GM12878 (cell line): Measurements from ENCODE around the gene ATP6V0E2. TPM values are rescaled to one million over a fixed set of nuclear protein-coding genes. Genes with fewer than 3 reads are reported as not detected.

Source experiments
- ATAC-seq: fragments of 200-7000 bp; cut with Tn5 transposase; 3 replicates; pipeline ENCODE4 v1.9.1; 2020; ENCODE audit warnings: mild to moderate bottlenecking, moderate library complexity
- BruUV-seq: library from RNA; stranded (reverse); fragments of 400-500 nt; replicated peaks from 2 replicates; lab custom pipeline; 2021; lab: Mats Ljungman, UMichigan
- CTCF ChIA-PET: fragments of 300-600 bp; sonication (Branson Sonifier 250); formaldehyde crosslinking; extraction: SDS; loops from one replicate; lab custom pipeline; 2021; ENCODE audit warnings: inconsistent platforms; lab: Yijun Ruan, JAX
- POLR2A ChIA-PET: fragments of 350-600 bp; formaldehyde crosslinking; extraction: SDS; loops from one replicate; lab custom pipeline; 2021; ENCODE audit warnings: inconsistent platforms; lab: Charles Lee
- RAD21 ChIA-PET: fragments of 300-600 bp; sonication (Branson Sonifier 250); formaldehyde crosslinking; loops from one replicate; lab custom pipeline; 2023; ENCODE audit warnings: antibody characterized with exemption; ENCODE audit not compliant: unreplicated experiment; lab: Charles Lee
- SMC1A ChIA-PET: fragments of 300-600 bp; sonication (Branson Sonifier 250); formaldehyde crosslinking; loops from one replicate; lab custom pipeline; 2023; ENCODE audit not compliant: unreplicated experiment, uncharacterized antibody; lab: Charles Lee
- DNase-seq: peaks from one replicate; pipeline ENCODE4 v3.0.0-alpha.2; 2011; ENCODE audit warnings: low read depth, low spot score
- FAIRE-seq: peaks from 3 replicates; lab custom pipeline; 2011; peaks lifted over from hg19 to GRCh38; lab: Jason Lieb, UNC
- H2AFZ ChIP-seq: 2 replicates; pipeline ENCODE4 v1.6.0; 2011; ENCODE audit warnings: low read depth, low read length, control low read depth; ENCODE audit not compliant: control insufficient read depth
- H3K27ac ChIP-seq: 2 replicates; pipeline ENCODE4 v1.5.1; 2011; ENCODE audit warnings: control low read depth; ENCODE audit not compliant: control insufficient read depth, insufficient read depth
- H3K27me3 ChIP-seq, 2 experiments: replicated peaks in 1 of 2; 2 replicates each; pipeline versions ENCODE4 v1.6.0 to v1.6.1; 2011; ENCODE audit warnings: low read length in 1 of 2; ENCODE audit not compliant: control insufficient read depth in 2 of 2, insufficient read depth in 2 of 2
- H3K36me3 ChIP-seq, 2 experiments: 2 replicates each; pipeline ENCODE4 v1.5.1; 2011; ENCODE audit warnings: low read length in 1 of 2; ENCODE audit not compliant: control insufficient read depth in 2 of 2, insufficient read depth in 2 of 2
- H3K4me1 ChIP-seq: 2 replicates; pipeline ENCODE4 v1.6.1; 2011; ENCODE audit warnings: mild to moderate bottlenecking, low read length, moderate library complexity, mixed read lengths; ENCODE audit not compliant: control insufficient read depth, insufficient read depth
- H3K4me2 ChIP-seq: 2 replicates; pipeline ENCODE4 v1.6.0; 2011; ENCODE audit warnings: control low read depth; ENCODE audit not compliant: control insufficient read depth, insufficient read depth
- H3K4me3 ChIP-seq: fragments of 200-600 bp; sonication (generic); 2 replicates; pipeline ENCODE4 v1.5.1; 2016
- H3K79me2 ChIP-seq: 2 replicates; pipeline ENCODE4 v1.6.0; 2011; ENCODE audit warnings: low read length; ENCODE audit not compliant: control insufficient read depth, insufficient read depth
- H3K9ac ChIP-seq: 2 replicates; pipeline ENCODE4 v1.8.0; 2011; ENCODE audit warnings: low read length, control low read depth, mixed read lengths; ENCODE audit not compliant: control insufficient read depth, insufficient read depth
- H3K9me3 ChIP-seq: replicated peaks from 3 replicates; pipeline ENCODE4 v1.5.1; 2011; ENCODE audit warnings: mild to moderate bottlenecking, low read length; ENCODE audit not compliant: control insufficient read depth, insufficient read depth
- H4K20me1 ChIP-seq: 2 replicates; pipeline ENCODE4 v1.6.0; 2011; ENCODE audit not compliant: control insufficient read depth, insufficient read depth
- CHD1 ChIP-seq: IDR thresholded peaks from 2 replicates; pipeline ENCODE4 v1.6.1; 2012; ENCODE audit warnings: low read depth, low read length, improper control_type of control experiment
- DPF2 ChIP-seq: fragments of 450-650 bp; IDR thresholded peaks from 2 replicates; pipeline ENCODE4 v1.6.1; 2017; ENCODE audit warnings: mild to moderate bottlenecking
- MTA2 ChIP-seq: fragments of 450-650 bp; IDR thresholded peaks from 2 replicates; pipeline ENCODE4 v1.6.1; 2016; ENCODE audit warnings: low read depth, mild to moderate bottlenecking, moderate library complexity
- MTA3 ChIP-seq: IDR thresholded peaks from 2 replicates; pipeline ENCODE4 v1.6.1; 2012; ENCODE audit warnings: low read length, inconsistent platforms, borderline replicate concordance
- NFIC ChIP-seq: IDR thresholded peaks from 2 replicates; pipeline ENCODE4 v1.6.1; 2012; ENCODE audit warnings: low read depth, mild to moderate bottlenecking, inconsistent platforms, low read length, moderate library complexity
- NR2F1 ChIP-seq: fragments of 450-650 bp; conservative IDR thresholded peaks from 2 replicates; pipeline ENCODE4 v1.6.1; 2017; ENCODE audit warnings: mild to moderate bottlenecking
- ZSCAN29 ChIP-seq: fragments of 450-650 bp; IDR thresholded peaks from 2 replicates; pipeline ENCODE4 v1.6.1; 2017; ENCODE audit warnings: mild to moderate bottlenecking, moderate library complexity
- WGBS: methylation state at CpG from one replicate; pipeline ENCODE4 v1.1.6; 2016; ENCODE audit warnings: low lambda C conversion rate; ENCODE audit not compliant: insufficient replicate concordance, insufficient coverage; ENCODE audit errors: missing lambda C conversion rate; 5-methylcytosine and 5-hydroxymethylcytosine counted together
- in situ Hi-C: fragments of 300-500 bp; cut with MboI; formaldehyde crosslinking; loops from 9 replicates; pipeline ENCODE4 v1.14.3; 2018; ENCODE audit warnings: mixed read lengths
- intact Hi-C: fragments of 100-400 bp; cut with micrococcal nuclease; formaldehyde crosslinking; loops from one replicate; pipeline ENCODE4 v1.14.2; 2022; ENCODE audit not compliant: unreplicated experiment
- polyA plus RNA-seq, 11 experiments: library from polyadenylated mRNA; depleted of rRNA in 4 of 11; unstranded in 6 of 11; stranded (reverse) in 5 of 11; fragments of >200 nt; fragmentation: Nextera tagmentation in 4 of 11; fragmentation: Illumina TruSeq in 1 of 11; extraction: Ambion mirVana in 4 of 11; extraction: Trizol in 1 of 11; gene quantifications; 1 replicate in 1 of 11; 2 replicates in 10 of 11; pipeline versions ENCODE4 v1.2.1 to v1.2.3, GENCODE V29; 2011 to 2016; ENCODE audit warnings: inconsistent platforms in 2 of 11, missing spikeins in 2 of 11, low read depth in 1 of 11
- total RNA-seq, 4 experiments: library from RNA; depleted of rRNA in 3 of 4; stranded (reverse); fragments of >200 nt in 3 of 4; fragmentation: Illumina TruSeq in 1 of 4; extraction: Trizol in 1 of 4; gene quantifications; 2 replicates each; pipeline versions ENCODE4 v1.2.1 to v1.2.3, GENCODE V29; 2013 to 2021

ATP6V0E2 gene
- total and polyA plus RNA-seq, 10 of the 15 experiments (the other 5 are each of a cell fraction or from before 2014, with no cell fraction given): 1.5 to 54.7 (median 27.6) TPM

DNA sequence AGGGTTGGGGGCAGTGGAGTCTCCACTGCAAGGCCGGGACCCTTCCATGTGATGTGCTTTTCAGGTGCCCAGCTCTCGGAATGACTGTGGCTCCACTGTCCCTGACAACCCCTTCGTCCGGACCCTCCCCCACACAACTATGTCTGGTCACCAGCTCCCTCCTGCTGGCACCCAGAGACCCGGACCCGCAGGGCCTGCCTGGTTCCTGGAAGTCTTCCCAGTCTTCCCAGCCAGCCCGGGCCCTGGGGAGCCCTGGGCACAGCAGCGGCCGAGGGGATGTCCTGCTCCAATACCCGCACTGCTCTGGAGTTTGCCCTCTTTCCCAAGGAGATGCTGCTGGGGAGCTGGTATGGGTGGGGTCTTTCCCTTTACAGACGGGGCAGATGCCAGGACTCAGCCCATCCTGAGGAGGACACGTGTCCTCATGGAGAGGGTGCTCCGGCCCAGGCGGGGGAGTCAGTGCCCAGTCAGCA is 5.5 kb downstream of the ATP6V0E2 start (continued):
- TF ChIP-seq NFIC: no peak
- no peak for TF ChIP-seq ZSCAN29
- no peak for TF ChIP-seq MTA2
- TF ChIP-seq DPF2: no peak

DNA sequence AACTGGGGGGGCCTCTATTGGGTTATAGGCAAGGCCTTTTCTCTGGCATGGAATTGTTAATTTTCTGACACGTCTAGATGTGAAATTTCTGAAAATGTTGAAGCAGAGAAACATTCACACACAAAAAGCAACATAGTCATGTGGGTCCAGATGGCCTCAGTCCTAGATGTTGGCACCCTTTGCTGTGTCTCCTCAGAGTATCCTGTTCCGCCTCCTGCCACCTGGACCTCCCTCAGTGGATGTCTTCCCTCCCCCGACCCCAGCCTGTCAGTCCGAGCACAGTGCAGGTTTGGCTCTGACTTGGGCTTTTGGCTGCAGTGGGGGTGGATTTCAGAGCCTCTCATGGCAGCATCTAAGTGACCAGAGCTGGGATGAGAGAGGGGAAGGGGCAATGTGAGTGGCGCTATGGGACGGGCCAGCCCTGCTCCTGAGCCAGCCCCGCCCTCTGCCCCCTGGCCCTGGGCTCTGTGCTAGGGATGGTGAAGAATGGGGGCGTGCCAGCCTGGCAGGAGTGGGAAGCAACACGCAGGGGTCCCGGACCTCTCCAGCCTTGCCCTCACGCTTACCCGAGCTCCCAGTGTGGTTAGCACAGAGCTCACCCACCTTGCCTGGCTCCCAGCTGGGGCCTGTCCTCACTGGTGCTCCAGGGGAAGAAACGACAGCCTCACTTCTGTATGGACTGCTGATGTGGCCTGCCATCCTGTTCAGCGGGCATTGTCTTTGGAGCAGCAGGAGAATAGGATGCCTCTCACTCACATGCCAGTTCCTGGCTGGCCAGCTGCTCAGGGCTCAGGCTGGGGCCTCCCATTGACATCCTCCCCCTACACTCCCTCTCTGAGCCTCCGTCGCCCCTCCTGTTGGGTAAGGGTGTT is 6.2 kb downstream of the ATP6V0E2 start:
- Histone ChIP-seq H3K27me3 (no peaks in the 10 kb centered on the region), H3K4me2 (no peak overlapping the region), H3K79me2 (no peaks in the 10 kb centered on the region), H4K20me1 (no peaks in the 10 kb centered on the region), H3K27ac (no peak overlapping the region), H3K9me3 (no peaks in the 10 kb centered on the region), H3K36me3 (no peaks in the 10 kb centered on the region; a peak in 2 of 4 replicates), H3K9ac (no peak overlapping the region), H3K4me3 (no peak overlapping the region)
- intact Hi-C loops: no loop called here
- CTCF ChIA-PET: no interaction called here
- ATAC-seq: no peak
- FAIRE-seq: no peak
- POLR2A ChIA-PET: no interaction called here
- RAD21 ChIA-PET: no interaction called here
- no peak for DNase-seq
- WGBS: 93% methylated on average over 15 of the region's 16 CpGs
- SMC1A ChIA-PET: no interaction called here
- no peak for TF ChIP-seq NR2F1
- no peak for TF ChIP-seq CHD1
- TF ChIP-seq MTA3: no peak
- TF ChIP-seq, all 136 proteins: peak for 0
- BruUV-seq: TSS peak; percentile 23
- peaks cover 7% of the 10 kb centered on the region for H3K4me1 ChIP-seq
- in situ Hi-C loops: no loop called here
- H2AFZ ChIP-seq: no peak overlapping the region
